NB4 (cell line): ENCODE data around the gene PLPP6.

ENCODE experiments used
- POLR2A ChIP-seq: IDR thresholded peaks from 2 replicates; pipeline ENCODE4 v1.6.1; 2011; ENCODE audit warnings: mild to moderate bottlenecking; ENCODE audit not compliant: insufficient read length; ENCODE audit errors: extremely low read depth
- TF ChIP-seq, protein P1 (sequence below): IDR thresholded peaks from one replicate; pipeline ENCODE4 v1.5.1; 2012; ENCODE audit warnings: low read depth, low read length

DNA sequence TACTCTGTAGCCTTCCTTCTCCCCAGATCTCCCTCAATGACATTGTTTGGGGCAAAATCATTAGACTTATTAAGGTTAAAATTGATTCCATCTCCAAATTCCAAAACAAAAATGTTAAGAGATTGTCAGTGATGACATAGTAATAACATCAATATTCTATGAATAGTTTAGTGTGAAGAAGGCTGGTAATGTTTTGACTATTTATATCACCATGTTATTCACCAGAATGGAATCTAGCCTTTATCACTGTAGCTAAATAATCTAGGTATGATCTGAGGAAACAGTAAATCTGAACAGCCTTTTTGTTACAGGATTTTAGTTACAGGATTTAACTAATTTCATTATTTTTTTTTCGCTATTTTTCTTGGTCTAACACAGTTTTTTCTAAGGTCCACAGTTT, 929 bp upstream of the PLPP6 start:
- TF ChIP-seq POLR2A, result no peak
- TF ChIP-seq, protein P1, sequence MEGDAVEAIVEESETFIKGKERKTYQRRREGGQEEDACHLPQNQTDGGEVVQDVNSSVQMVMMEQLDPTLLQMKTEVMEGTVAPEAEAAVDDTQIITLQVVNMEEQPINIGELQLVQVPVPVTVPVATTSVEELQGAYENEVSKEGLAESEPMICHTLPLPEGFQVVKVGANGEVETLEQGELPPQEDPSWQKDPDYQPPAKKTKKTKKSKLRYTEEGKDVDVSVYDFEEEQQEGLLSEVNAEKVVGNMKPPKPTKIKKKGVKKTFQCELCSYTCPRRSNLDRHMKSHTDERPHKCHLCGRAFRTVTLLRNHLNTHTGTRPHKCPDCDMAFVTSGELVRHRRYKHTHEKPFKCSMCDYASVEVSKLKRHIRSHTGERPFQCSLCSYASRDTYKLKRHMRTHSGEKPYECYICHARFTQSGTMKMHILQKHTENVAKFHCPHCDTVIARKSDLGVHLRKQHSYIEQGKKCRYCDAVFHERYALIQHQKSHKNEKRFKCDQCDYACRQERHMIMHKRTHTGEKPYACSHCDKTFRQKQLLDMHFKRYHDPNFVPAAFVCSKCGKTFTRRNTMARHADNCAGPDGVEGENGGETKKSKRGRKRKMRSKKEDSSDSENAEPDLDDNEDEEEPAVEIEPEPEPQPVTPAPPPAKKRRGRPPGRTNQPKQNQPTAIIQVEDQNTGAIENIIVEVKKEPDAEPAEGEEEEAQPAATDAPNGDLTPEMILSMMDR, result no peak
